ENCODE results near the gene ISM1. TPM values are rescaled to one million over a fixed set of nuclear protein-coding genes. Genes with fewer than 3 reads are reported as not detected.
"Not testable (repeated sequence)": the region's sequence is repeated elsewhere in the genome, so short reads cannot be mapped to it uniquely, and the experiment has no call there.

Gene ISM1
- total and polyA plus RNA-seq, 9 donors = 0.10 to 3.6 (median 0.31) TPM; not detected in 1

GRCh38 chr20:13232999-13233398 is 11.9 kb downstream of the ISM1 start:
- no peak overlapping the region for H3K4me3 ChIP-seq
- no peaks in the 10 kb centered on the region for H3K4me1 ChIP-seq (ENCODE audit: insufficient read depth)
- no peaks in the 10 kb centered on the region for H3K36me3 ChIP-seq
- no peaks in the 10 kb centered on the region for H3K9me3 ChIP-seq
- TF ChIP-seq POLR2A (IDR thresholded peaks at IDR 0.05) = no peak
- TF ChIP-seq EP300 (IDR thresholded peaks at IDR 0.05) = no peak
- no peak for TF ChIP-seq CTCF (IDR thresholded peaks at IDR 0.05)
- no peak for DNase-seq
- no peaks in the 10 kb centered on the region for H3K27me3 ChIP-seq
- intact Hi-C loops (cut with DNase I) = no loop called here
- no peak overlapping the region for H3K27ac ChIP-seq
- WGBS, 3 donors = 86 to 88% (median 87%) methylated on average over 10 of the region's 10 CpGs

GRCh38 chr20:13234961-13235360 is 13.9 kb downstream of the ISM1 start:
- Histone ChIP-seq H3K4me1 (ENCODE audit: insufficient read depth) (no peaks in the 10 kb centered on the region), H3K27ac (no peak overlapping the region), H3K9me3 (no peaks in the 10 kb centered on the region), H3K27me3 (no peaks in the 10 kb centered on the region), H3K4me3 (no peak overlapping the region), H3K36me3 (no peaks in the 10 kb centered on the region)
- intact Hi-C loops (cut with DNase I) = no loop called here
- DNase-seq = no peak
- 58 to 92% (median 77%) methylated on average over 1 of the region's 1 CpG for WGBS, 3 donors
- TF ChIP-seq EP300 (IDR thresholded peaks at IDR 0.05) (no peak), POLR2A (IDR thresholded peaks at IDR 0.05) (no peak), CTCF (IDR thresholded peaks at IDR 0.05) (no peak)

GRCh38 chr20:13236360-13236759 is 15.3 kb downstream of the ISM1 start:
- H3K36me3 ChIP-seq; intact Hi-C loops (cut with DNase I); H3K27ac ChIP-seq; H3K27me3 ChIP-seq; H3K4me1 ChIP-seq (ENCODE audit: insufficient read depth); H3K9me3 ChIP-seq; DNase-seq; H3K4me3 ChIP-seq: not testable (repeated sequence)
- 87 to 88% (median 87%) methylated on average over 2 of the region's 2 CpGs for WGBS, 3 donors

GRCh38 chr20:13236990-13237720 is 16.1 kb downstream of the ISM1 start:
- WGBS, 3 donors = 85 to 100% (median 88%) methylated on average over 1 of the region's 1 CpG
- Histone ChIP-seq H3K27me3 (no peaks in the 10 kb centered on the region), H3K4me3 (no peak overlapping the region), H3K4me1 (ENCODE audit: insufficient read depth) (no peaks in the 10 kb centered on the region), H3K9me3 (no peaks in the 10 kb centered on the region), H3K36me3 (no peaks in the 10 kb centered on the region), H3K27ac (no peak overlapping the region)
- TF ChIP-seq CTCF (IDR thresholded peaks at IDR 0.05) (no peak), EP300 (IDR thresholded peaks at IDR 0.05) (no peak), POLR2A (IDR thresholded peaks at IDR 0.05) (no peak)
- no peak for DNase-seq
- intact Hi-C loops (cut with DNase I) = no loop called here

- no peak for DNase-seq
- H3K9me3 ChIP-seq = no peaks in the 10 kb centered on the region
- no peak overlapping the region for H3K4me3 ChIP-seq
- H3K36me3 ChIP-seq = no peaks in the 10 kb centered on the region
- no peaks in the 10 kb centered on the region for H3K4me1 ChIP-seq (ENCODE audit: insufficient read depth)
- intact Hi-C loops (cut with DNase I) = no loop called here
- WGBS, 3 donors = 67 to 74% (median 74%) methylated on average over 2 of the region's 2 CpGs
- no peak overlapping the region for H3K27ac ChIP-seq
- H3K27me3 ChIP-seq = no peaks in the 10 kb centered on the region
- TF ChIP-seq CTCF (IDR thresholded peaks at IDR 0.05) (no peak), EP300 (IDR thresholded peaks at IDR 0.05) (no peak), POLR2A (IDR thresholded peaks at IDR 0.05) (no peak)
Measured at GRCh38 chr20:13238001-13238653, 17.1 kb downstream of the ISM1 start.
